WTC11 (cell line): Measurements from ENCODE around the gene PLXNA2.

Experiments used
- ETV6 ChIP-seq: sonication (generic); formaldehyde crosslinking; IDR thresholded peaks from 2 replicates; pipeline ENCODE4 v1.8.1; 2022; ENCODE audit warnings: mild to moderate bottlenecking, missing genetic modification reagents
- GTF2I ChIP-seq: fragments of 250-450 bp; sonication (Bioruptor Pico); conservative IDR thresholded peaks from 2 replicates; pipeline ENCODE4 v1.4.0; 2021; ENCODE audit warnings: mild to moderate bottlenecking
- PREB ChIP-seq: sonication (generic); formaldehyde crosslinking; IDR thresholded peaks from 2 replicates; pipeline ENCODE4 v1.8.1; 2022; ENCODE audit warnings: mild to moderate bottlenecking, missing genetic modification reagents, moderate library complexity, borderline replicate concordance
- TF ChIP-seq, protein P1 (sequence below): fragments of 200-600 bp; IDR thresholded peaks from 2 replicates; pipeline ENCODE4 v1.8.0; 2022; ENCODE audit warnings: antibody characterized with exemption

DNA sequence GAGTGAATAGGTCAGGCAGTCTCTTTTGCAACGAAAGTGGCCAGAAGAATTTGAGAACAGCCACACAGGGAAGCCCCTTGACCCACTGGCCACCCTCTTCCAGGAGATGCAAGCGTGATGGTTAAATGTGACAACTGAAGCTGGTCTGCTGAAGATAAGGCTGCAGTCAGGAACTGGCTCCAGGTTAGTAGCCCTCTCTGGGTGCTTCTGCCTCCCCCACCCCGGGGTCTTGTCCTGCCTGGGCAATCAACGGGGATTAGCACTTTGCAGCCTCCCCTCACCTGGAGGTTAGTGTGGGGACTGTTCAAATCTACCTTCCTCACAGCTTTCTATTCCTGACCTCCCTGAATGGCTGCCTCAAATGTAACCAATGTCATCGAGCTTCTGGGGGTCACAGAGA, 125.9 kb downstream of the PLXNA2 start:
- TF ChIP-seq PREB (CRISPR knock-in tag), result no peak
- TF ChIP-seq, protein P1, sequence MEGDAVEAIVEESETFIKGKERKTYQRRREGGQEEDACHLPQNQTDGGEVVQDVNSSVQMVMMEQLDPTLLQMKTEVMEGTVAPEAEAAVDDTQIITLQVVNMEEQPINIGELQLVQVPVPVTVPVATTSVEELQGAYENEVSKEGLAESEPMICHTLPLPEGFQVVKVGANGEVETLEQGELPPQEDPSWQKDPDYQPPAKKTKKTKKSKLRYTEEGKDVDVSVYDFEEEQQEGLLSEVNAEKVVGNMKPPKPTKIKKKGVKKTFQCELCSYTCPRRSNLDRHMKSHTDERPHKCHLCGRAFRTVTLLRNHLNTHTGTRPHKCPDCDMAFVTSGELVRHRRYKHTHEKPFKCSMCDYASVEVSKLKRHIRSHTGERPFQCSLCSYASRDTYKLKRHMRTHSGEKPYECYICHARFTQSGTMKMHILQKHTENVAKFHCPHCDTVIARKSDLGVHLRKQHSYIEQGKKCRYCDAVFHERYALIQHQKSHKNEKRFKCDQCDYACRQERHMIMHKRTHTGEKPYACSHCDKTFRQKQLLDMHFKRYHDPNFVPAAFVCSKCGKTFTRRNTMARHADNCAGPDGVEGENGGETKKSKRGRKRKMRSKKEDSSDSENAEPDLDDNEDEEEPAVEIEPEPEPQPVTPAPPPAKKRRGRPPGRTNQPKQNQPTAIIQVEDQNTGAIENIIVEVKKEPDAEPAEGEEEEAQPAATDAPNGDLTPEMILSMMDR, result no peak
- TF ChIP-seq GTF2I, result no peak
- TF ChIP-seq ETV6 (CRISPR knock-in tag), result no peak
